Activated T-cell treated with anti-CD3 and anti-CD28 coated beads for 4 hours (primary cell): Measurements from ENCODE around the gene NRXN3.

Experiments
- DNase-seq: peaks from one replicate; pipeline ENCODE4 v3.0.0-alpha.2; 2020

NRXN3 gene

DNA sequence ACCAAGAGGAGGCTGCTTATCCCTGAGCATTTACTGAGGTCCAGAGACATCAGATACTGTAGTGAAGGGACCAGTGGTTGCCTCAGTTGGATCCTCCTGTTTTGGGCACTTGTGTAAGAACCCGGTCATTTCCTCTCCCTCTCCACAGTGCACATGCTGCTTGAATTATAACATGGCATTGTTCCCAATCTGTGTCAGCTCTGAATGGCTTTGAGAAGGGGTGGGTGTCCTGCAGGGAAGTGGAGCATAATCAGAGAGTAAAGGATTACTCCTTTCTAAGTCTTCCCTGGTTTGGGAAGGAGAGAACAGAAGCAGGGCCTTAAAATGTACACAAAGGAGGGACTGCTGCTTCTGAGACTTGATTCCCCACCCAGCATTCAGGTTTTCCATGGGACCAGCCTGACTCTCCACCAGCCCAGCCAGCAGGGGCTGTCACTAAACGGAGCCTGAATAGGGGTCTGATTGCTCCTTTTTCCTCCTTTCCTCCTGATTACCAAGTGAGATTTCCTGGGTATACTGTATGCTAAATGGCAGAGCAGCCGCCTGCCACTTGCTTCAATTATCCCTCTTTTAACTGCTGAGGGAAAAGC, 78.4 kb downstream of the NRXN3 start:
- no peak for DNase-seq

DNA sequence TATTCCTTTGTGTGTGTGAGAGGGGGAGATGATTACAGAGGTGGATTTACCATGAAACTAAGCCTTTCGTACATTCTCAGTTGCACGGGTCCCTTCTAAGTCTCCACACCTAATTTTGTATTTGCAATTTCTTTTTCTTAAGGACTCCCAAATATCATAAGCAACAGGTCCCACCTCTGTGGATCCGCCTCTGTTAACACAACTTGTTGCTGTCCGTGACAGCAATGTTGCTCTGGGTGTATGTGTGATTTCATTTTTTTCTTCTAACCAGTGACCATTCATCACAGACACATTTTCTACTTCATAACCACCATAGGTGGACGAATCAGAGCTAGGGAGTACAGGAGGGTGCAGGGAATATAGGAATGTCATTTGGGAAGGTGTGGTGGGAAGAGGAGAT, 81.1 kb downstream of the NRXN3 start:
- DNase-seq = no peak

DNA sequence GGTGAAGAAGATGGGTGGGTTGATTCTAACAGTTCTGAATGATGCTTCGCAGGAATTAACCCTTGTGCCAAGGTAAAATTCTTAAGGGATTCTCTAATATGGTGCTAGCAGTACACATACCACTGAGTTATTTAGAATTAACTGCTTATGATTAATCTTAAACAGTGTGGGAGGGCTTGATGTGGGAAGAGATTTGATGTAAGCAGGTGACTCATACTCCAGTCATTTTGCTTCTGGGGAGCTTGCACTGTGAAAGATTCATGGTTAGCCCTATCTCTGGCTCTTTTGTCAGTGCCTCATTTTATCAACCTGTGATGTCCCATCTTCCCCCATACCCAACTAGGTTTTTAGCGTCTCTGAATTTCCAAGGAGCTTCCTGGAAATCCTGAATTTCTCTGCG, 83.8 kb downstream of the NRXN3 start:
- no peak for DNase-seq

DNA sequence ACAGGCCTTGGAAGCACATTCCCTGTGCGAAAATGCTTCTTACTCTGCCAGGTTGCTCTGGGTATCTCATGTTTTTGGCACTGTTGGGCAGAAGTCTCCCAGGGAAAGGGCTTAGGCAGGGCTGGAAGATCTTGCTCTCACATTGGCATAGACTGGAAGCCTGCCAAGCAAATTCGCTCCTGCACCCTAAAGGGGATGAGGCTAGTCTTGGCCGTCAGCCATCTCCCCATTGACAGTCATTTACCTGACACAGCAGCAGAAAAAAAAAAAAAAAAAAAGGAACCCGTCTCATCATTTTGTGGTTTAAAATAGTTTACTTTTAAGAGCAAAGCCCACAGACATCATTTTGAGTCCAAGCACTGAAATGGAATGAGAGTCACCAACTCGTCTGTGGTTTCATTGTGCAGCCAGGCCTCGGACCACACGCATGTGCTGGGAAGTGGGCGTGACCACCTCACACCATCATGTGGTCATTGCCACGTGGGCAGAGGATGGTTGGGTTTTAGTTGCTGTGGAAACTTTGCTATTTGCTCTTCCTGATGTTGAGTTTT, 84.8 kb downstream of the NRXN3 start:
- DNase-seq = no peak

DNA sequence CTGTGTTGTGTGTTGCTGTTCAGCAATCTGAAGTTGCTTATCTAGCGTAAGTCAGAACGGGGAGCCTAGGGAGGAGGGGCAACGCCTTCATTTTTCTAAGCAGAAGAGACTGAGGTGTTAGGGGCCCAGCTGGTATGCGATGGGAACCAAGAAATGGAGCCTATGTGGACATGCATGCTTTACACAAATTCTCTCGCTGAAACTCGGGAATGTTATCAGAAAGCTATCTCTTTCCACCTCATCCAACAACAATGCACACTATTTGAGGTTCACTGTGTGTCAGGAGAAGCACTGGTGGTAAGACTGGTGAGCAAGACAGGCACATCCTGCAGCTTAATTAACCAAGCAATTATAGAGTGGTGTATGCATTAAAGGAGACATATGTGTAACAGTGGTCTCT, 89.7 kb downstream of the NRXN3 start:
- DNase-seq = no peak

DNA sequence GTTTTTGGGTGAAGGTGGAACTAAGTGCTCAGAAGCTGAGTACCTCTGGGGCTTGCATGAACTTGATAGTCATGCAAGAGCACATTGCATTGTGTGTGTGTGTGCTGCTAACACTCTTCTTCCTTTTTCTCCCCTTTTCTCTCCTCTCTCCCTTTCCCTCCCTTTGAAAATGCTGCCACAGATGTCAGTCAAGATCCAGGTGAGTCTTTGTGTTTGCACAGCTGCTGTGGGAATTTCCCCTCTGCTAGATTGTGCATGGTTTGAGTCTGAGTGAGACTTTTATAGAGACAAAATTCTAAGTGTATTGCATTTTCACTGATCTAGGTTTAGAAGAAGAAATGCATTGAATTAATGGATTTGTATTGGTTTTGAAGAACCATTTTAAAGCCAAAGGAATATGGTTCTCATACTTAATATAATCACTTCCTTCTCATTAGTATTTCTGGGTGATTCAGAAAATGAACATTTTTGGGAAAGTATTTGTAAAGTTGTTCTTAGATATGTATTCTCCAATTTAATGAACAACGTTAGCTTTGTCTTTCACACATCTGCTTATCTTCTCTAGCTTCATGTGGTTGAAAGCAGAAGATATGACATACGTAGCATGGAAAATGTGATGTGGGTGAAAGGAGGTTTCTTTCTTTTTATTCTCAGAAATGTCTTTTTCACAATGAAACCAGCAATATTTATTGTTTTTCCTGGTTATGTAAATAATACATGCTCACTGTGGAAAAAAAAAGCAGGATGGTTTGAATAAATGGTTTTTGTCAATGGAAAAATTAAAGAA, 108.5 kb downstream of the NRXN3 start:
- no peak for DNase-seq

DNA sequence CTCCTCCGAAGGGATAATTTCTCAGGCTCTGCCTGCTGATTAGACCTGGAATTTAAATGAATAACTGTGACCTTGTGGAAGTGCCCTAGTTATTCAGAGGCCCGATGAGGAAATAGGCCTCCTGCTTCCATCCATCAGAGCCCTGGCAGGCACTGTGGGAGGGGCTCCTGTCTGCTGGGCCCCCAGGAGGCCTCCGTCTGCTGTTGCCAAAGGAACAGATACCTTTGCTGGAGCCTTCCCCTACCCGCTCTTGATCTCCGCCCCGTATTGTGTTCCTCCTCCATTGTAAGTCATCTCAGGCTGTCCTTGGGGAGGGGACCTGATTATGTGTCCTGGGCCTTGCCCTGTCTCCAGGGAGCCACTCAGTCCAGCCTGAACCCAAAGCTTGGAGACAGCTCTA, 112.3 kb downstream of the NRXN3 start:
- no peak for DNase-seq

DNA sequence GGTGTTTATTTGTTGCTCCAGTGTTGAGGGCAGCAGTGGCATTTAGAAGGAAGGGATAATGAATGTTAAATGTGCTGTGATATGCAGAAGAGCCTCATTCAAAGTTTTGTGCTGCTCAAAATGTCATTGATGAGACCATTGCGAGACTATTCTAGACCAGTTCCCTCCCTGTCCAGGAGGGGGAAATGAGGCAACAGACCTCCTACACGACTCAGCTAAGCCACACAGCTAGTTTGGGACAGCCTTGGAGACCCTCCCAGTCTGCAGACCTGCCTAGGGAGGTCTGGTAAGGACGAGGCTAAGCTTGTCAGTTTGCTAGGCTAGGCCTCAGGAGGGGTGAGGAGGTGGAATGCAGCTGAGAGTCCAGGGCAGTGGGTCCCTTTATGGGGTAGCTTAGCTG, 116.0 kb downstream of the NRXN3 start:
- DNase-seq = no peak

DNA sequence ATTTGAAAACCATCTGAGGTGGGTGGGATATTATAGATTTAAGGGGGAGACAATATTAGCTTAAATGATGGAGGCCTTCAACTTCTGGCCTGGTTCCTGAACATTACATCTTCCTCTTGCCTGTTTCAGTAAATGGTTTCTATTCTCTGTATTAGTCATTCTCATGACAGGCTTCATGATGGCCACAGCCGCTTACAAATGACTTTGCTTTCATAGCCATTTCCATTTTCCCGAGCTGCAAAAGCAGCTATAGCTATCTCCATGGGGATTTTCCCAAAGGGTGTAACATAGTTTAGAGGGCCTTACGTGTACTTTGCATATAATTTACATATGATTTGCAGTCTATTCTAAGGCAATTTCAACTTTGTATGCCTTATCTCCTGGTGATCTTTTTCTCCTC, 121.8 kb downstream of the NRXN3 start:
- no peak for DNase-seq

DNA sequence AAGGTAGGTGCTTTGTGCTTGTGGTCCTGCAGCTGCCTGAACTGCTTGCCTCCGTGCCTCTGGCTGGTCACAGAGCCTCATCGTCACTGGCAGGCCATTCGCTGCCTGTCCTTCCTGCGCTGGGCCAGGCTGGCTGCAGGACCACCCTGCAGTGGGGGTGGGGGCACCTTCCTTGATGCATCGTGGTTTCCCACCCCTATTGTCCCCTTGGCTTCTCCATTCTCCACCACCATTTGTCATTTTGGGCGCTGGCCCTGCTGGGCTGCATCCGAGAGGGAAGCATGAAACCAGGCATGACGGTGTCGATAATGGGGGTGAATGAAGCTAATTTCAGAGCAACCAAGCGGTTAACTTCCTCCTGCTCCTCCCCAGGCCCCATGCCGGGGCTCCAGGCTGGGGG, 127.7 kb downstream of the NRXN3 start:
- no peak for DNase-seq

DNA sequence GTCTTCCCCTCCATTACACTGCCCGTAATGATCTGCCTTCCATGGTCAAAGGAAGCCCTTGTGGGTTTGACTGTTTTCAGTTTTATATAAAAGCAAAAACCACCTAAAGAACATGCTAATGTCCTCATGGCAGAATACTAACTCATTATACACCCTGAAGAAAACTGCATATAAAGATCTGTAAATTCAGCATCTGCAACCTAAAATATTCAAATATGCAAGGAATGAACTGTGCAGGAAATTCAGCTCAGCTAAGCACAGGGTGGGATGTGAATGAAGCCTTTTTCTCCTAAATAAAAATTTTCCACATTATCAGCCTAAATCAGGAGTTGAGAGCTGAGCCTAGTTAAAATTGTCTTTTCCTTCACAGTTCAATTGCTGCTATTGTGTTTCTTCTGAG, 128.1 kb downstream of the NRXN3 start:
- DNase-seq = no peak

DNA sequence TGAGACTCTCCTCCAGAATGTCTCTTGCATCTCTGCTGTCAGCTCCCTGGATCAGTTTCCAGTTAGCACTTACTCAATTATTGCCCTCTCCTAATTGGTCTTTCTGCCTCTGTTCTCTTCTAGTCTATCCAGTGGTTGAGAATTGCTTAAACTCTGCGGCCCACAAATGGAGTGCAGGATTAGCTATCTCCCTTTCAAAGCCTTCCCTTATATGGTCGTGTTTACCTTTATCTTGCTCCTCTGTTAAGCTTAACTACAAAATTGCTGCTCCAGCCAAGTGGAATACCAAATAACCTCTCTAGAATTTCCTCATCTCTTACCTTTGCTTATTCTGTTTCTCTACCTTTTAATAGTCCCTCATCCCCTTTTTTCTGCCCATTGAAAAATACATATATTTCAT, 132.7 kb downstream of the NRXN3 start:
- DNase-seq = no peak

DNA sequence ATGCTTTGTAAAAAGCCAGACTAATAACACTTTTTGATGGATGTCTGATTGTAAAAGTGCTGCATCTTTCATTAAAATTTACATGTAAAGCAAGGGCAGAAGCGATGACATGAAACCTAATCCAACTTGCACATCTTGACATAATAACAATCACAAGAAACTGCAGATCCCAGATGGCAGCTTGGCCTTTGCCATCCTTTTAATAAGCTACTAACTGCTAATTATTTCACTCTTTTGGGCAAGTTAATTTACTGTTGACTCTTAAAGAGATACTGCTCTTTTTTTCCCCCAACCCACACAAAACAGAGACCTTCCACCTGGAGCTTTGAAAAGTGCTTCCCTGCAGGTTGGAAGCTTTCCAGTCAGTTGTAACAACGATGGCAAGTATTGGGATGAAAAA, 137.5 kb downstream of the NRXN3 start:
- no peak for DNase-seq

DNA sequence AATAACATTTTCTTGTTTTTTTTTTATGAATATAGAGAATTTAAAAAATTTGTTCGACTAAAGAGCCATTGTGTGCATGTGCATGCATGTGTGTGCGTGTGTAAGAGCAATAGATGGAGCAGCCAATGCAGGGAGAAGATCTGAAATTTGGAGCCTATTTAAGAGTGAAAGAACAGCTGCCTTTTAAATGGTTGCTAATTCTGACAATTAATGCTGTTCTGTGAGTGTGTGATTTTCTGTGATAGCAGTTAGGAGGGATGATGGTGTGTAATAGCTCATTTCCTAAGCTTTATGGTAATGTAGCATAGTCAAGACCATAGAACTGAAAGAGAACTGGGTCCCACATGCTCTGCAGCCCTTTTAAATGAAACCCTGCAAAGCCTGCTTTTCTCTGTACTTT, 137.9 kb downstream of the NRXN3 start:
- no peak for DNase-seq

DNA sequence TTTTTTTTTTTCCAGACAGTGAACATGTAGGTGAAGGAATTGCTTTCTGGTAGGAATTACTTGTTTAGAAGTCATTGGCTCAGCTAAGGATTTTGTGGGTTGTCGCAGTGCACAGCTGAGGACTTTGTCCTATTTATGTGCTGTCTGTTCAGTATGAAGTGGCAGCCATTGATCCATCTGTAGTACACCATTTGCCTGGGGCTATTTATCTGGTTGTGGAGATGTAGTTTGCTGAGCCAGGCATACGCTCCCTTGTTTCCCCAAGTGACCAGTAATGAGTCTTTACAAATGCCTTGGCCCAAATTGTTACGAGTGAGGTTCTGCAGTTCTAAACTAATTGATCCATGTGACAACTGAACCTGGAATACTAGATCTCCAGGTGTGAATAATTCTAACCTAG, 140.1 kb downstream of the NRXN3 start:
- DNase-seq = no peak

DNA sequence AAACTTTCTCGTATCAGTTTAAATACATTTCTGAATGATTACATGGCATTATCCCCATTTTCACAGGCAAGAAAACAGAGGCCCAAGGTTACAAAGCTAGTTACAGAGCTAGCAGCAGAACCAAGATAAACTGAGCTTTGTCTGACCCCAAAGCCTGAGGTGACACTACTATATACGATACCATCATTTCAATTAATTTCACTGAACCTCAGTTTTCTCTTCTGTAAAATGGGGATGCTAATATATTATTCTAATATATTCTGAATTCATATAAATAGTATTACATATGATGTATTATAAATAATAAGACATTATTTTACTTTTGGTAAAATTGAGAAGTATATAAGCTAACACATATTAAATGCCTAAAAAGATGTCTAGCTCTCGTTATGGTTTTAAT, 143.3 kb downstream of the NRXN3 start:
- no peak for DNase-seq

DNA sequence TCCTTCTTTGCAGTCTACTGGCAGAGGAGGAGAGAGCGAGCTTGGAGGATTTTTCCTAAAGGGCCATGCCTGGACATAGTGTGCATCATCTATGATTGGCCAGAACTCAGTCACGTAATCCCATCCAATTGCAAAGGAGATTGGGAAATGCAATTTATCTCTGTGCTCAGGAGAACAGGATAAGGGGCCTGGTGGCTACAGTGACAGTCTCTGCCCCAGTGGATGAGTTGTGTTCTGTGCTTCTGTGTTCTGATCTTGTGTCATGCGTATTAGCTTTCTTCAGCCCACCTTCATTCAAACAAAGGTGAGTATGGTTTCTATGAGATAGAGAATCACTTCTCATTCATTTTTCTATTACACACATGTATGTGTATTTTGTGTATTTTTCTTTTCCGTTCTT, 144.3 kb downstream of the NRXN3 start:
- DNase-seq = no peak

DNA sequence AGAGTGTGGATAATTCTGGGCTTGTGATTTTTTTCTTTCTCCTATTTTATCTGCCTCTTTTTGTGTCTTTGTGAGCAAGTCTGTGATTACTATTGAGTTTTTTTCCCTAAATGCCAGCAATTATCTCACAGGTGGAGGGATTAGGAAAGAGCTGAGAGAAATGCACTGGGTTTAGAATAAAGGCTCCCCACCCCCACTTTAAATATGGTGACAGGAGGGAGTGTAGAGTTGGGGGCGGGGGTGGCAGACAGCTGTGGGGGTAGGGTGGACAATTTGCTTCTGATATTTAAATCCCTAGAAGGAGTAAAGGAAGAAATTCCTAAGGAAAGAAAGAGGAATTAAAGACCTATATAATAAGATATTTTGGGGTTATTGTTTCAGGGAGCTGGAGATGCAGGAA, 145.9 kb downstream of the NRXN3 start:
- DNase-seq = no peak

DNA sequence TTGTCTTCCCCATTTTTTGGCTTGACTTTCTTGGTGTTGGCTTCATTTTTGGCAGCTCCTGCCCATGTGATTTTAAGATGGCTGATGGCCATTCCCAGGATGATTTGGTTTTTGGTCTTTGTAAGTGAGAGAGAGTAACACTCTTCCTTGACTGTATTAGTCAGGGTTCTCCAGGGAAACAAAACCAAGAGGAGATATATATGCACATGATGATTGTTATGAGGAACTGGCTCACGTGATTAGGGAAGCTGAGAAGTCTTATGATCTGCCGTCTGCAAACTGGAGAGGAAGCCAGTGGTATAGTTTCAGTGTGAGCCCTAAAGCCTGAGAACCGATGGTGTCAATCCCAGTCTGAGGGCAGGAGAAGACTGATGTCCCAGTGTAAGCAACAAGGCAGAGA, 146.6 kb downstream of the NRXN3 start:
- DNase-seq = no peak

DNA sequence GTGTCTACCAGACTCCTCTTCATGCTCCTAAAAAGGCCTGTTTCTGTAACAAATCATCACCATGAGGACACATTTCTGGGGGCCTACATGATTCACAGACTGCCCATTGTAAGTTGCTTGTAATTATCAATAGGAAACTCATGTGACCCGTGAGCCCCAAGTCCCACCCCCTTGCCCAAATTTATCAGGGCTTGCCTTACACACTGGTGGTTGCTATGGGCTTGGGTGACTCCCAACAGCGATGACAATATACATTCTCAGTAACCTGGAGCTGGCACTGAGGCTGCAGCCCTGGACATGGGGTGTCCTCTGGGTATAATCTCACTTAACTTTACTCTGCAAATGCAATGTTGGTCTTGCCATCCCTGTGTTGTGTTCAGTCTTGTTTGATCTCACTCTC, 149.2 kb downstream of the NRXN3 start:
- no peak for DNase-seq

DNA sequence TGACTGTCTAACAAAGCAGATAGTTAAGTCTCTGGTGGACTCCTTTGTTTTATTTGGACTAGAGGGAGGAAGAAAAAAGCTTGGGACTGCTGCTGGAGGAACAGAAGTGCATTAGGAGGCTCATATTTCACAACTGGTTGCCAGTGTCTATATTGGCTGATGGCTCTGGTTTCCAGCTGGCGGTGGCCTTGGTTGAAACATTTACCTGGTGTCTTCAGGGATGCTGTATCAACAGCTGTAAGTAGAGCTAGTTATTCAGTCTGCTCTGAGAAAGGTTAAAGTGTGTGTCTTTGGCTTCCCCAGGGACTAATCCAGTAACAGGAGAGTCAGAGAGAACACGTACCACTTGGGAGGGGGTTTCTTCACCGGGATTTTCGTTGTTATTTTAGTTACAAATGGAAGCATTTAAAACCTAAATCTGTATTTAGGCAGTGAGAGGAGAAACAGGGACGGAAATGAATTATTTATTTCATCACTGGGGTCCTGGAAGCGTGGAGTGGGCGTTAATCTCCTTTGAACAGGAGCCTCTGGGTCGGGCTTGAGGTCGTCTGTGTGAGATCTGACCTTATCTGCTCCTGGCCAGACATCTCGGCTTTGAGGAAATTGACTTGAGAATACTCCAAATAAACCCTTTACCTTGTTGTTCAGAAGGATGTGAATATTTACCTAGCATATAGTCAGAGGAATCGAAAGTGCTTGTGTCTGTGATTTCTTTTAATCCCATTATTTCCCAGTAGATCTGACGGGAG, 149.9 kb downstream of the NRXN3 start:
- no peak for DNase-seq

DNA sequence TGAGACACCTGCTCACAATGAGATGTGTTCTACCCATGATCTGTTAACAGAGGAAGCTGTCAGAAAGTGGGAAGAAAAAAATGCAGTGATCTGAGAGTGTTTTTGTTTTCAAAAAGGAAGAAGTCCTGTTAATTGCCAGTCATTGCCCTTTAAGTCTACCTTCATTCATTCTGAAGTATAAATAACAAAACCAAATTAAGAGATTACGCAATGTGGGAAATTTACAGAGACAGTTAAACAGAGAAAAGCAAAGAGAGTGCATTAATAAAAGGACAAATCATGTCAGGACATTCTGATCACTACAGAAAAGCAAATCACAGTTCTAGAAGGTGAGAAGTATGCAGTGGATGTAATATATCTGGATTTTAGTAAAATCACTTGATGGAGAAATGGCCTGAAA, 154.2 kb downstream of the NRXN3 start:
- DNase-seq = no peak

DNA sequence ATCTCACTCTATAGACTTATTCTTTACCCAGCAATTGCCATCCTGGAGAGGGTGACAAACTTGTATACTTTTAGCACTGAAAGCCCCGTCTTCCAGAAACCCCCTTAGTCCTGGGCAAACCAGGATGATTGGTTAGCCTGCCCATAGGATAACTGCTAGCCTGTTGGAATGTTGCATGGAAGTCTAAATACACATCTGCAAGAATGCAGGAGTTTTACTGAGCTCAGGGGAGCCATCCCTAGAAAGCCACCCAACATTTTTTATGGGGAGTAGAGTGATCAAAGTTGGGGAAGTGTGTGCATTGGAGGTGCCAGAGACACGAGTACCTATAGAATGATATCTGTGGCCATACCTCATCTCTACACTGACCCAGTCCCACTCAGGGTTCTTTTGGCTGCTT, 155.7 kb downstream of the NRXN3 start:
- no peak for DNase-seq
